ENCODE data around the gene GLI3. TPM values are rescaled to one million over a fixed set of nuclear protein-coding genes. Genes with fewer than 3 reads are reported as not detected.

The GLI3 gene
- total RNA-seq, 1 experiment from 2014 or later: not detected

DNA sequence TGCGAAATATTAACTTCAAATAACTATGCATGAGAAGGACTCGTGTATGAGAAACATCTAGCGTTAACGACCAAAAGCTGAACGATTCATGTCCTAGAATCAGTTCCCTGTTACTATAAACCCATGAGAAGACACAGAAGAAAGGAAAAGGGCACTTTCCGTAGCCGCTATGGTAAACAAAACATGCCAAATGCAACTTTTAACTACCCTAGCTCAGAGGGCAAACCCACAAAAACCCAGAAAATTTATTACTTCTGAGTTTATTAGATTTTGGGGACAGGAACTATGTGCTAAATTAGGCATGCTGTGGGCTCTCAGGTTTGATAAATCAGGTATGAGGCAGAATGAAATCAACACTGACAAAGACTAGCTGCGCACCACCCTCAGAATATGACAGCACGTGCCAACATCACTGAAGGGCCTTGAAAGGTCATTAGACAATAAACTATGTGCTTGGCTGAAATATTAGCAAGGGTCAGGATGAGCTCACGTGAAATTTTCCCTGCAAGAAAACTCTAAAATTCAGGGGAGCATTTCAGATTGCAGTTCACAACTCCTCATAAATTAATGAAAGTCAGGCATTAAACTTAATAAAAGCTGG, 102.6 kb downstream of the GLI3 start:
- Histone ChIP-seq H3F3A (ENCODE audit: insufficient read depth, low read depth) (no peaks in the 10 kb centered on the region), H3K4me3 (no peak overlapping the region), H3K4me1 (replicated peaks; ENCODE audit: insufficient read depth) (no peaks in the 10 kb centered on the region), H3K27ac (no peak overlapping the region), H3K79me2 (ENCODE audit: low read depth) (no peaks in the 10 kb centered on the region), H3K36me3 (ENCODE audit: low read depth) (no peaks in the 10 kb centered on the region), H4K20me1 (ENCODE audit: insufficient read depth) (no peaks in the 10 kb centered on the region), H3K4me2 (no peak overlapping the region), H3K9me3 (ENCODE audit: insufficient read depth, low read depth) (no peaks in the 10 kb centered on the region), H3K9me2 (ENCODE audit: insufficient read depth) (no peaks in the 10 kb centered on the region), H3K27me3 (ENCODE audit: insufficient read depth, low read depth) (peaks cover 88% of the 10 kb centered on the region), H2AFZ (no peak overlapping the region)
- CTCF ChIA-PET: no interaction called here
- no peak for DNase-seq
- POLR2A ChIA-PET (ENCODE audit: unreplicated experiment): no interaction called here
- BruUV-seq (replicated peaks): no TSS peak
- TF ChIP-seq, protein P1, sequence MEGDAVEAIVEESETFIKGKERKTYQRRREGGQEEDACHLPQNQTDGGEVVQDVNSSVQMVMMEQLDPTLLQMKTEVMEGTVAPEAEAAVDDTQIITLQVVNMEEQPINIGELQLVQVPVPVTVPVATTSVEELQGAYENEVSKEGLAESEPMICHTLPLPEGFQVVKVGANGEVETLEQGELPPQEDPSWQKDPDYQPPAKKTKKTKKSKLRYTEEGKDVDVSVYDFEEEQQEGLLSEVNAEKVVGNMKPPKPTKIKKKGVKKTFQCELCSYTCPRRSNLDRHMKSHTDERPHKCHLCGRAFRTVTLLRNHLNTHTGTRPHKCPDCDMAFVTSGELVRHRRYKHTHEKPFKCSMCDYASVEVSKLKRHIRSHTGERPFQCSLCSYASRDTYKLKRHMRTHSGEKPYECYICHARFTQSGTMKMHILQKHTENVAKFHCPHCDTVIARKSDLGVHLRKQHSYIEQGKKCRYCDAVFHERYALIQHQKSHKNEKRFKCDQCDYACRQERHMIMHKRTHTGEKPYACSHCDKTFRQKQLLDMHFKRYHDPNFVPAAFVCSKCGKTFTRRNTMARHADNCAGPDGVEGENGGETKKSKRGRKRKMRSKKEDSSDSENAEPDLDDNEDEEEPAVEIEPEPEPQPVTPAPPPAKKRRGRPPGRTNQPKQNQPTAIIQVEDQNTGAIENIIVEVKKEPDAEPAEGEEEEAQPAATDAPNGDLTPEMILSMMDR (conservative IDR thresholded peaks at IDR 0.05): no peak
- no peak for TF ChIP-seq EZH2 (IDR thresholded peaks at IDR 0.05; ENCODE audit: low read depth)
- intact Hi-C loops (cut with micrococcal nuclease; ENCODE audit: unreplicated experiment): no loop called here

DNA sequence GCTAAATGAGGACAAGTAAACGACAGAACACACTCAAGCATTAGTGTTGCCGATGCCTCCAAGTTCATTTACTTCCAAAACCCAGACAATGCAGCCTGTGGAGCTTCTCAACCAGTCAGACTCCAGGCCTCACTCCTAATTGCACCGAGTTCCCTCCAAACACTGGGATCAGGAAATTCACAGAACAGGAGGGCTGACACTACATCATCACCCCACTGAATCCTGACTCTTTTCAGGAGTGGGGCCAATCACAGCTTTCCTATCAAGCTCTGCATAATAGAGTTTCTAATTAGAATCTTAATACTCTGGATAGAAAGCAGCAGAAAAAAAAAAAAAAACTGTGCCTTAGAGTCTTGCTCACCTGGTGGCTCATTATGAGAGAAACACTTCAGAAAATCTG, 103.7 kb downstream of the GLI3 start:
- no peak overlapping the region for H2AFZ ChIP-seq
- no peak for TF ChIP-seq EZH2 (IDR thresholded peaks at IDR 0.05; ENCODE audit: low read depth)
- TF ChIP-seq, protein P1 (conservative IDR thresholded peaks at IDR 0.05): no peak
- DNase-seq: no peak

DNA sequence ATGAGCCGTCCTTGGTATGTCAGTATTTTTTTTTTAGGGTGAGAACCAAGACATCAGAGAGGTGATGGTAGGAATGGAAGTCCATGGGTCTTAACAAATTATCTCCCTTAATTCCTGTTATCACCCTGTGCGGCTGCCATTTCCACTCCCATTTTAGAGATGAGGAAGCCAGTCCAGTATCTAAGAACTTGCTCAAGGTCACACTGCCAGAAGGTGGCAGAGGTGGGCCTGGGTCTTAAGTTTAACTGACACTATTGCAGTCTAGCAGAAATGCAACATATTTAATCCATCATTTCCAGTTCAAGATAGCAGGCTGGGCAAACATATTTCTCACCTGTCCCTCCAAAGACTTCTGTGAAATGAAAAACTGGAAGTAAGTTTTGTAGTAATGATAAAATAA, 108.3 kb downstream of the GLI3 start:
- no peak overlapping the region for H2AFZ ChIP-seq
- no peaks in the 10 kb centered on the region for H3K9me2 ChIP-seq (ENCODE audit: insufficient read depth)
- BruUV-seq (replicated peaks): no TSS peak
- H3K36me3 ChIP-seq (ENCODE audit: low read depth): no peaks in the 10 kb centered on the region
- H3K27ac ChIP-seq: no peak overlapping the region
- H4K20me1 ChIP-seq (ENCODE audit: insufficient read depth): no peaks in the 10 kb centered on the region
- no peak overlapping the region for H3K4me3 ChIP-seq
- intact Hi-C loops (cut with micrococcal nuclease; ENCODE audit: unreplicated experiment): no loop called here
- no peak for TF ChIP-seq EZH2 (IDR thresholded peaks at IDR 0.05; ENCODE audit: low read depth)
- TF ChIP-seq, protein P1 (conservative IDR thresholded peaks at IDR 0.05): no peak
- no peaks in the 10 kb centered on the region for H3K9me3 ChIP-seq (ENCODE audit: insufficient read depth, low read depth)
- no peak overlapping the region for H3K4me2 ChIP-seq
- H3K4me1 ChIP-seq (replicated peaks; ENCODE audit: insufficient read depth): no peaks in the 10 kb centered on the region
- no peaks in the 10 kb centered on the region for H3K79me2 ChIP-seq (ENCODE audit: low read depth)
- H3K27me3 ChIP-seq (ENCODE audit: insufficient read depth, low read depth): peaks cover 80% of the 10 kb centered on the region
- ChIA-PET POLR2A (ENCODE audit: unreplicated experiment) (no interaction called here), CTCF (no interaction called here)
- no peaks in the 10 kb centered on the region for H3F3A ChIP-seq (ENCODE audit: insufficient read depth, low read depth)
- no peak for DNase-seq

More for the DNA sequence above, 103.7 kb downstream of the GLI3 start:
- intact Hi-C loops (cut with micrococcal nuclease; ENCODE audit: unreplicated experiment): no loop called here
- Histone ChIP-seq H3K27me3 (ENCODE audit: insufficient read depth, low read depth) (peaks cover 89% of the 10 kb centered on the region), H3K27ac (no peak overlapping the region), H3F3A (ENCODE audit: insufficient read depth, low read depth) (no peaks in the 10 kb centered on the region), H4K20me1 (ENCODE audit: insufficient read depth) (no peaks in the 10 kb centered on the region), H3K9me2 (ENCODE audit: insufficient read depth) (no peaks in the 10 kb centered on the region), H3K9me3 (ENCODE audit: insufficient read depth, low read depth) (no peaks in the 10 kb centered on the region), H3K4me3 (no peak overlapping the region), H3K79me2 (ENCODE audit: low read depth) (no peaks in the 10 kb centered on the region), H3K4me1 (replicated peaks; ENCODE audit: insufficient read depth) (no peaks in the 10 kb centered on the region), H3K36me3 (ENCODE audit: low read depth) (no peaks in the 10 kb centered on the region), H3K4me2 (no peak overlapping the region)
- CTCF ChIA-PET: no interaction called here
- POLR2A ChIA-PET (ENCODE audit: unreplicated experiment): no interaction called here
- BruUV-seq (replicated peaks): no TSS peak
